Stimulated activated CD8-positive, alpha-beta memory T cell treated with anti-CD3 and anti-CD28 coated beads, Interleukin-4, amount 100 ng/mL, for 1 hour (primary cell): ENCODE data around the gene NSL1.
"Not testable (repeated sequence)": the region's sequence is repeated elsewhere in the genome, so short reads cannot be mapped to it uniquely, and the experiment has no call there.

Source experiments
- DNase-seq, 2 donors: peaks; one replicate each; pipeline ENCODE4 v3.0.0-alpha.2; 2020; ENCODE audit warnings: low read depth in 2 of 2, low spot score in 1 of 2

Gene NSL1, protein sequence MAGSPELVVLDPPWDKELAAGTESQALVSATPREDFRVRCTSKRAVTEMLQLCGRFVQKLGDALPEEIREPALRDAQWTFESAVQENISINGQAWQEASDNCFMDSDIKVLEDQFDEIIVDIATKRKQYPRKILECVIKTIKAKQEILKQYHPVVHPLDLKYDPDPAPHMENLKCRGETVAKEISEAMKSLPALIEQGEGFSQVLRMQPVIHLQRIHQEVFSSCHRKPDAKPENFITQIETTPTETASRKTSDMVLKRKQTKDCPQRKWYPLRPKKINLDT

DNA sequence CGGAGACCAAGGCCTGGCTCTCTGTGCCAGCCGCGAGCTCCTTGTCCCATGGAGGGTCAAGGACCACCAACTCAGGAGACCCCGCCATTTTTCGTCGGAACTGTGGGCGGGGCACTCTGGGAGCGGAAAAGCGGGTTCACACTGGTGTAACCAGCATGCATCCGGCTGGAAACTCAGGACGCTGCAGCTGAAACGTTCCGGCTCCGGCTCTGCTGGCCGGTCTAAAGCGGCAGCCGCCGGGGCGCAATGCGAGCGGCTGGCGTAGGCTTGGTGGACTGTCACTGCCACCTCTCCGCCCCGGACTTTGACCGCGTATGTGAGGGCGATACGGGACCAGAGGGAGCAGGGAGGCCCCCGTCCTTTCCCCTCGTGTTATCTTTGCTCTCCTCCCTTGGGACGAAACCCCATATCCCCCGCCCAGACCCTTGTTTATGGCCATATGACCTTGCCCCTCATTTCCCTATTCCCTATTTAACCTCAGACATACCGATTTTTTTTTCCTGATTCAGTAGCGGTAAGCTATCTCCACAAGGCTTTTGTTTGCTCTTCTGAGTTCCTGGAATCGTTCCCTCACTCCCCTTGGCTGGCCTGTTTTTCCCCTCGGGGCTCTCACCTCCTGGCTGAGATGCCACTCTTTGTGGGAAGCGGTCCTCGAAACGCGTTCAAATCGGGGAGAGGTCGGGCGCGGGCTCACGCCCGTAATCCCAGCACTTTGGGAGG lies at the start of gene NSL1, which contains the start of gene TATDN3:
Gene NSL1, minus strand, starts transcription at position 102 of the 720 bp plus-strand sequence. Its CDS starts 14 bp downstream, at position 88.
Gene TATDN3, plus strand, starts transcription at position 219 of the 720 bp plus-strand sequence. Its CDS starts 28 bp downstream, at position 247.
- peak; percentile 89 to 96 for DNase-seq

DNA sequence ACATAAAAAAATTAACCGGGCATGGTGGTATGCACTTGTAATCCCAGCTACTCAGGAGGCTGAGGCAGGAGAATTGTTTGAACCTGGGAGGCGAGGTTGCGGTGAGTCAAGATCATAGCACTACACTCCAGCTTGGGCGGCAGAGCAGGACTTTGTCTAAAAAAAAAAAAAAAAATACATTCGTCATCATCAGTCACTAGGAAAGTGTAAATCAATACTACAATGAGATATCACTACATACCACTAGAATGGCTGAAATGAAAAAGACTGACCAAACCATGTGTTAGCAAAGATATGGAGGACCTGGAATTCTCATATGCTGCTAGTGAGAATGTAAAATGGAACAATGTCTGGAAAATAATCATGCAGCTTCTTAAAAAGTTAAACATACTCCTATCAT lies 46.6 kb upstream of the NSL1 start:
- no peak for DNase-seq

DNA sequence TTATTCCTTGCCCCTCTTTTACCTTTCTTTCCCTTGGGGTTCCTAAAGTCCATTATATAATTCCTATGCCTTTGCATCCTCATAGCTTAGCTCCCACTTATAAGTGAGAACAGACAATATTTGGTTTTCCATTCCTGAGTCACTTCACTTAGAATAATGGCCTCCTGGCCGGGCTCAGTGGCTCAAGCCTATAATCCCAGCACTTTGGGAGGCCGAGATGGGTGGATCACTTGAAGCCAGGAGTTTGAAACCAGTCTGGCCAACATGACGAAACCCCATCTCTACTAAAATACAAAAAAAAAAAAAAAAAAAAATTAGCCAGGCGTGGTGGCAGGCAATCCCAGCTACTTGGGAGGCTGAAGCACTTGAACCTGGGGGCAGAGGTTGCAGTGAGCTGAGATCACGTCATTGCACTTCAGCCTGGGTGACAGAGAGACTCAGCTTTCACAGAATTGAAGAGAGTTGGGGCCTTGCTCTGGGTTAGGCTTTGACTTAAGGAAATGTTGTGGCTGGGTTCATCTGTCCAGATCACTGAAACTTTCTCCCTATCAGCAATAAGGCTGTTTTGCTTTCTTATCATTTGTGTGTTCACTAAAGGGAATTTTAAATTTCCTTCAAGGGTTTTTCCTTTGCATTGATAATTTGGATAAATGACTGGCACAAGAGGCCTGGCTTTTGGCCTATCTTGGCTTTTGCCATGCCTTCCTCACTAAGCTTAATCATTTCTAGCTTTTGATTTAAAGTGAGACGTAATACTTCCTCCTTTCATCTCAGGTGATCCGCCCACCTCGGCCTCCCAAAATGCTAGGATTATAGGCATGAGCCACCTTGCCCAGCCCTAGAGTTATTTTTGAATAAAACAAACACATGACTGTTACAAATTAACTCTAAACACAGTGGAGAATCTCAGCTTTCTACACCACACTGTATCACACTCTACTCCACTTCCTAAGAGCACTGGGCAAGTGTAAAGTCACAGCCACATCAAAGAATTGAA lies 41.9 kb upstream of the NSL1 start:
- not testable (repeated sequence) for DNase-seq

DNA sequence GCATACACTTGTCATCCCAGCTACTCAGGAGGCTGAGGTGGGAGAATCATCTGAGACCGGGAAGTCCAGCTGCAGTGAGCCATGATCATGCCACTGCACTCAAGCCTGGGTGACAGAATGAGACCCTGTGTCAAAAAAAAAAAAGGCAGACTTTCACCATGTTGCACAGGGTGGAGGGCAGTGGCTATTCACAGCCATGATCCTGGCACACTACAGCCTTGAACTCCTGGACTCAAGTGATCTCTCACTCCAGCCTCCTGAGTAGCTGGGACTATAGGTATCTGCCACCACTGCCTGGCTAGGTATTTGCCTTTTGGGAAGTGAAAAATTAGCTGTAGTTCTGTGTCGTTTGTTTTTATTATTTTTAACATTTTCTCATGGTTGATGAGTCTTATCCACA lies 36.8 kb upstream of the NSL1 start:
- DNase-seq, result no peak

DNA sequence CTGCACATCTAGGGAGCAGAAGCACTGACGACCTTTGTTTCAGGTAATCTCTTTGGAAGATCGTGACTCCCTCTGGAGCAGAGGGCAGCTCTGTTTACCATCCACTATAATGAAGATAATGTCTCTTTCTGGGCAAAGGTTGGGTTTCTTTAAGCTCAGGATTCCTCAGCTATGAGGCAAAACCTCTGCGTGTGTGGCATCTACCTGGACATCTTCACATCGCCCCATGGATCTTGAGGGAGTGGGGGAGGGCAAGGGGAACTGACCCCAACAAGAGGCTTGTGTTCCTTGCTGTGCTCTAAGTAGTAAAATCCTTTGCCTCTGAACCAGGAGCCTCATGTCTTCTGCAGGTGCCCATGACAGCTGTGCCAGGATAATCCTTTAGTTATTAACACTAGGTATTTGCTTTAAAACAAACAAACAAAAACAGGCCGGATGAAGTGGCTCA lies 36.3 kb upstream of the NSL1 start:
- no peak for DNase-seq

DNA sequence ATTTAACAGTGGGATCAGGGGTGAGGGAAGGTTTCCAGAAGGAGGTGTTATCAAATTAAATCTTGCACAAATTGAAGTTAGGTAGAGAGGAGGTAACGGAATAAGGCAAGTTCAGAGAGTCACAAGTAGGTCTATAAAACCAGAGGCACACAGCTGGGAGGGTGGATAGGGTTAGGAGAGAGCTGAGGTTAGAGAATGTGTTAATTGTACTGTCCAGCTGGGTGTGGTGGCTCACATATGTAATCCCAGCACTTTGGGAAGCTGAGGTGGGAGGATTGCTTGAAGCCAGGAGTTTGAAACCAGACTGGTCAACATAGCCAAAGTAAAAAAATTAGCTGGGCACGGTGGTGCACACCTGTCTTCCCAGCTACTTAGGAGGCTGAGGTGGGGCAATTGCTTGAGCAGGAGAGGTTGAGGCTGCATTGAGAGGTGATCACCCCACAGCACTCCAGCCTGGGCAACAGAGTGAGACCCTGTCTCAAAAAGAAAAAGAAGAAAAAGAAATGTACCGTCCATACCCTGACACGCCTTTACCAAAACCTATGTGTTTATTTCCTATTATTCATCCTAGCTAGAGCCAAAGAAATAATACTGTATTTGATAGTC lies 35.7 kb upstream of the NSL1 start:
- no peak for DNase-seq

DNA sequence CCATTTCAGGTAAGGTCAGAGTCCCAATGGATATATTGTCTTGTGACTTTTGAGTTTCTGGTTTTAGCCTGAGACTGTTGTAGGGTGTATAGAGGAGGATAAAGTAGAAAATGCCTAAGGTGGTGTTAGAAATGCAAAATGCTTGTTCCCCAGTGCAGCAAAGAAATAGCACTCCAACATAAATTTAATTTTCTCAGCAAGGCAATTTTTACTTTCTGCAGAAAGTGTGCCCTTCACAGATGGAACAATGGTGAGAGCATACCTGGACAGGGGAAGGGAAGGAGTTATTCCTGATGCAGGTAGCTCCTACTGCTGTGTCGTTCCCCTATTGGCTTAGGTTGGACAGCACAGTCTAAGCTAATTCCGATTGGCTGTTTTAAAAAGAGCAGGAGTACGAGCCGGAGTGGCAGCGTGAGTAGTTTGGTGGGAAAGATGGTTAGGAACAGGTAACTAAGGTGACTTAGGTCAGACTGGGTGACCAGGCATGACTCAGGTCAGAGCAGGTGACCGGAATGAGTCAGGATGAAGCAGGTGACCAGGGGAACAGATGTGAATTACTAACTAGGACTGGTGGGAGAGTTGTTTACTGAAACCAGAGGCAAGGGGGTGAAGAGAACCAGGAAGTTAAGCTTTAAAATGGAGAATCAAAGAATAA lies 34.3 kb upstream of the NSL1 start:
- DNase-seq, result no peak

DNA sequence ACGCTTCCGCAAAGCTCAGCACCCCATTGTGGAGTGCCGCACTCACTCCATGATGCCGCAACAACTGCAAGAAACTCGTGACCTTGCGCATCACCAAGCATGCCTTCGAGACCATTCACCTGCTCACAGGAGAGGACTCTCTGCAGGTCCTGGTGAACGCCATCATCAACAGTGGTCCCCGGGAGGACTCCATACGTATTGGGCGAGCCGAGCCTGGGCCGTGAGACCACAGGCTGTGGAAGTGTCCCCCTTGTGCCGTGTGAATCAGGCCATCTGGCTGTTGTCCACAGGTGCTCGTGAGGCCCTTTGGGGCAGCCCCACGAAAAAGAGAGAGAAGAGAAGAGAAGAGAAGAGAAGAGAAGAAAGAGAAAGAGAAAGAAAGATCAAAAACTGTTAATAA lies 32.6 kb upstream of the NSL1 start:
- DNase-seq, result no peak

DNA sequence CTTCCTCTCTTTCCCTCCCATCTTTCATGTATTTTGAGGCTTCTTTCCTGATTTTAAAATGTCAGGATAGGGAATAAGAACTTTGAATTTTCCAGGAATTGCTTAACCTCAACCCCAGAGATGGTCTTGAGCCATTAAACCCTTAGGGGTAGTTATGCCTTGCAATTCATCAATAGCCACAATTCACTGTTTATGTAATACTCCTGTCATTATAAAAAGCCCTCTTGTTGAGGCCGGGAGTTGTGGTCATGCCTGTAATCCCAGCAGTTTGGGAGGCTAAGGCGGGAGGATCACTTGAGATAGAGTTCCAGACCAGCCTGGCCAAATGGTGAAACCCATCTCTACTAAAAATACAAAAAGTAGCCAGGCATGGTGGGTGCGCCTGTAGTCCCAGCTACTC lies 31.4 kb upstream of the NSL1 start:
- no peak for DNase-seq

DNA sequence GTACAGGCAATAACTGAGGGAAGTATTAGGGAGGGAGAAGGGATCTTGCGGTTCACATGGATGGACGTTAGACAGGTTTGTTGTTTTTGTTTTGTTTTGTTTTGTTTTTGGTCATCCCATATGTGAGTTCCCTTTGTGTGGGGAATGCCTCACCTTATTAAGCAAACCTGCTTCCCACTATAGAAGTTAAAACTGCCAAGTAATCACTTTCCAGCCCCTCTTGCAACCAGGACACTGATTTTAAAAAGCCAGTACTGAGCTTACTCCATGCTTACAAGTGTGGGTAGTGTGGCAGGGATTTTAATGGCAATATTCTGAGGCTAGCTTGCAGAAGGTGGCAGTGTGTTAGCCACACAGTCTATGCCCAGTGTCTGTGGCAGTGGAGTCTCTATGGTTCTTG lies 29.4 kb upstream of the NSL1 start:
- DNase-seq, result no peak

DNA sequence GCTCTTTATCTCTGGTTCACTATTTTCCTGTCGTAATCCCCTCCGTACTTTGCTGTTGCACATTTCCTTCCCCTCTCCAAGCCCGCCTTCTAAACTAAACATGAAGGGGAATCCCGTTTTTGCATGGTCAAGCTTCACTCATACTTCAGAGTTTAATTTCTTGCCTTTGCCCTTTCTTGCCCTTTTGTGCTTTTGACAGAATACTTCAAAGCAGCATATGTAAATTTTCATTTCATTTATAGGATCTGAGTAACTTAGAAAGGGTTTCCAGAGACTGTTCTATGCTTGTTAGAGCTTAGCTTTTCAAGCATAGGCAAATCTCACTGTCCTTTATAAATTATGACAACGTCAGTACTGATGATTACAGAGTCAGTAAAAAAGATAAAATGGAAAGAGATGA lies 28.1 kb upstream of the NSL1 start:
- DNase-seq, result no peak

DNA sequence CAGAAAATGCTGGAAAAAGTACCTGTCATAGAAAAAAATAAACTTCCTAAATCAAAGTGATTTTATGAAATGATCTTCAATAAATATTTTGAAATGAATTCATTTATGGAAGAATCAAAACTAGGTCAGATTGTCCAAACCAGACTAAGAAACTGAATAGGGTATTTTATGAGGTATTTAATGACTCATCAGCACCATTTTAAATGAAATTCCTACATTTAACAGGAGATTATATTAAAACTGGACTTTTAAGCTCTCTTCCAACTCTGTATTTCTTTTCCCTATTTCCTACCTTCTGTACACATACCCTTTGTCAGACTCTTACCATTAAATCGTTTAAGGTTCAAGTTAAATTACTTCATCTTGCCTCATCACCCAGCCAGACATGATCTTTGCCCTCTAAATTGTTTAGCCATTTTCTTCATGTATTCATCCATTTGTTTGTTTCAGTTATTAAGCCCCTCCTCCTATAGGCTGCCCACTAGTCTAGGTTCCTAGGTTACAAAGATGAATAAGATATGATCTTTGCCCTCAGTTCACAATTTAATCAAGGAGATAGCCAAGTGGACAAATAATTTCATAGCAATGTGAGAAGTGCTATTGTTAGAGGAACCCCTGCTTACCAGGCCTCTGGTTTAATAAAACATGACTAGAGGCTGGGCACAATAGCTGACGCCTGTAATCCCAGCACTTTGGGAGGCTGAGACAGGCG lies 25.1 kb upstream of the NSL1 start:
- no peak for DNase-seq

DNA sequence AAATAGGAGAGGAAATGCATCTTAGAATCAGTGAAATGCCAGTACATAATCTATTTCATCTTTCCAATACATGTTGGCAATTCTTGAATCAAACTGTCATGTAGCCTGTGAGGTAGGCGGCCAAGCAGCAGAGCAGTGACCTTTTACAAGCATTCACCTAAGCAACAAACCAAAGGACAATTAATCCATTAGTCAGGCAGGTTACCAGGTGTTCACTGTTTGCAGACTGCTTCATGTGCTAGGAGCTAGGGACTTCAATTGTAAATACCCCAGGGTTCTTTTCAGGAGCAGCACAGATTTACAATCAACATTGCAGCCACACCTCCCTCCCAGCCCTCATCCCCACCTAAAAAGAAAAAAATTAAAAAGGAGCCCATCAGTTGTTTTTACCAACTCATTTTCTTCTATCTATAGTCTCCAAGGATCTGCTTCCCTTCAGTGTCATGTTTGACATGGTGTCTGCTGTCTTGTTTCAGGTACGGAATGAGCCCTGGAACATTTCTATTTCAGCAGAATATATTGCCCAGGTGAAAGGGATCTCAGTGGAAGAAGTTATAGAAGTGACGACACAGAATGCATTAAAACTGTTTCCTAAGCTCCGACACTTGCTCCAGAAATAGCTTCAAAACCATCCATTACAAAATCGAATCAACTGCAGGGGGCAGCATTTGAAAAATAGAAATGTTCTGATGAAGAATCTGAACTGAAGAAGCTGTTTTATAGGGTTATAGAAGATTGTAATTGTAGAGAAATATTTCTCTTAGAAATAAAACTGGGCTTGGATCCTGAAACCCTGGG lies 23.2 kb upstream of the NSL1 start:
- DNase-seq, result no peak

DNA sequence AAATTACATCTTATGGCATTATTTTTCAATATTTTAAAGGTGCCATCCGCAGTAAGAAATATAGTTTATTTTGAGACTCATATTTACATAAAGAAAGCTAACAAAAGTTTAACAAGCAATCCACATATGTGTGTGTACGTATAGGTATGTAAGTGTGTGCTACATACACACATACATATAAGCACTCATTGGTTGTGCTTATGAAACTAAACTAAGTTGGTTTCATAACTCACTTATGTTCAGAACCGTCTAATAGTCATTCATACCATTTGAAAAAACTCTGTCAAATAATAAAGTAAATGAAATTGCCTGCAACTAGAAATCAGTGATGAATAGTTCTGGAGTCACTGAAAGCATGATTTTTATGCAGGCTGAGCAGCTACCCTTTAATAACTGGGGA lies 14.2 kb upstream of the NSL1 start:
- DNase-seq, result no peak

DNA sequence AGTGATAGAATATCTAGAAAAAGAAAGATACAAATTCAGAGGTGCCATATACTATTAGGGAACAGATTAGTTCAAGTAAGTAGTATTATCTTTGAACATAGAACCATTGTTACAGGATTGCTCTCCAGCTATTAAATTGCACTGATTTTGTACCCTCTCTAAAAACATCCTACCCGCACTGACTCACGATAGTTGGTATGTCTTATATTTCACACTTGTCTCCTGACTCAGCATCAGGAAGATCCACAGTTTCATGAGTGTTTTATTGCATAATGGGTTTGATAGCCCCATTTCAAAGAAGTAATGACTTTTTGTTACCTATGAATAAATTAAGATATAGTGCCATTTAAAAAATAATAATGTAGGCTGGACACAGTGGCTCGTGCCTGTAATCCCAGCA lies 6.1 kb upstream of the NSL1 start:
- DNase-seq, result no peak

DNA sequence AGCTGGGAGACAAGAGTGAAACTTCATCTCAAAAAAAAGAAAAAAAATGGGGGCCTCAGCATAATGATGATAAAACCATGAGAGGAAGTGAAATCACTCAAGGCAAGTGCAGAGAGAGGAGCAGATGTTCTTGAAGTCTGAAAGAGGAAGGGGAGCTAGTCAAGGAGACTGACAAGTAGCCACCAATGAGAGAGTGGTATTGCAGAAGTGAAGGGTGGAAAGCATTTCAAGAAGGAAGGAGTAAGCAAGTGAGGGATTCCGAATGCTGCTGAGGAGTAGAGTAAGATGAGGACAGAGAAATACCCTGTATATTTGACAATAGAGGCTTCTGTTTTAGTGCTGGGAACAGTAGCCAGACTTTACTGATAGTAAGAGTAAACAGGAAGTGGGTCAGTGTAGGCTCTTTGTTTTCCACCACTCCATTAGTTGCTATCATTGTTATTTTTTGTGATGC lies 3.0 kb upstream of the NSL1 start:
- DNase-seq, result no peak

DNA sequence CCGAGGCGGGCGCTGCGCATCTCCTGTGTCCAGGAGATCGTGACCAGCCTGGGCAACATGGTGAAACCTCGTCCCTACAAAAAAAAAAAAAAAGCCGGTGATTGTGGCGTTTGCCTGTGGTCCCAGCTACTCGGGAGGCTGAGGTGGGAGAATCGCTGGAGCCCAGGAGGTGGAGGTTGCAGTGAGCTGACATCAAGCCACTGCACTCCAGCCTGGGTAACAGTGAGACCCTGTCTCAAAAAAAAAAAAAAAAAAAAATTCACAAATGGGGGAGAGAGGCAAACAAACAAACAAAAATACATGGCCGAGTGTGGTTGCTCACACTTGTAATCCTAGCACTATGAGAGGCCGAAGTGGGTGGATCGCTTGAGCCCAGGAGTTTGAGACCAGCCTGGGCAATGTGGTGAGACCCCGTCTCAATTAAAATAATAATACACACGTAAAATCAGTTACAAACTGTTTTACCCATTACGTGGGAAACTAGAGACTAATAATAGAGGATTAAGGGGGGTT lies 875 bp upstream of the NSL1 start:
- no peak for DNase-seq

DNA sequence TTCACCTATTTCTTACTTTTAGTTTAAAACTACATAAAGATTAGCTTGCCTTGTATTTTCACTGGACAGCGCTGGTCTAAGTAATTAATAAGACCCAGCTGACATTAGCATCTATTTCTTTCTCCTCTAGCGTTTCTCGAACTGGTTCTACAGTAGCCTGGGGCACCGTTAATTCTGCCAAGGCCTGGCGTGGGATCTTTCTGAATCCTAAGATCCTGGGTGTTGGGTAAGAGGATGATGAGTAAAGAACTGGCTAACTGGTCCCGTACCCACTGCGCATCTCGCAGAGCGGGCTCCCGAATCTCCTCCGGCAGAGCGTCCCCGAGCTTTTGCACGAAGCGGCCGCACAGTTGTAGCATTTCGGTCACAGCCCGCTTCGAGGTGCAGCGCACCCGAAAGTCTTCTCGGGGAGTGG lies 309 bp downstream of the NSL1 start:
- DNase-seq, result no peak

DNA sequence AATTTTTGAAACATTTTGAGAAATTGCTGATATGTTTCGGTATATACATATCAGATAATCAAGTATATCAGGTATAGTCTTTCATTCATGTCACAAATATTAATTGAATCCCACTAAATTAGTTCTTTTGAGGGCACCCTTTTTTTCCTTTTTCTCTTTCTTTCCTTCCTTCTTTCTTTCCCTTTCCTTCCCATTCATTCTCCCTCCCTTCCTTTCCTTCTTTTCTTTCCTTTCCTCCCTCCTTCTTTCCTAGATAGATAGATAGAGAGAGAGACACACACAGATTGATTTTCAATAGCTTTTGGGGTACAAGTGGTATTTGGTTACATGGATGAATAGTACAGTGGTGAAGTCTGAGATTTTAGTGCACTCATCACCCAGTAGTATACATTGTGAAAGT lies 5.7 kb downstream of the NSL1 start:
- no peak for DNase-seq
